ENCODE measurements around the gene CHAD.

- no peak for TF ChIP-seq CTCF (IDR thresholded peaks at IDR 0.05)
- no peak for TF ChIP-seq POLR2AphosphoS5 (IDR thresholded peaks at IDR 0.05; ENCODE audit: low read depth, low read length)
- TF ChIP-seq RCOR1 (IDR thresholded peaks at IDR 0.05; ENCODE audit: low read length): no peak
- TF ChIP-seq YY1 (IDR thresholded peaks at IDR 0.05; ENCODE audit: low read depth): no peak
- no peak for TF ChIP-seq MXI1 (IDR thresholded peaks at IDR 0.05; ENCODE audit: low read depth, low read length)
Measured at GRCh38 chr17:50460831-50461526, 7.7 kb downstream of the CHAD start.
